ENCODE data around the gene HDGFL3.
A peak's percentile ranks its signal among the peaks of the same experiment; 100 is the strongest.

HDGFL3 gene

GRCh38 chr15:83206526-83207008 lies 1.1 kb downstream of the HDGFL3 start:
- H3K9me3 ChIP-seq (ENCODE audit: severe bottlenecking), result no peaks in the 10 kb centered on the region
- DNase-seq (ENCODE audit: low spot score), result no peak
- no peaks in the 10 kb centered on the region for H3K27me3 ChIP-seq (ENCODE audit: insufficient read depth, poor library complexity, severe bottlenecking)
- peak overlapping the region; percentile 99 for H3K4me3 ChIP-seq (ENCODE audit: severe bottlenecking)
- ATAC-seq (ENCODE audit: low read depth), result peak; percentile 18
- H3K36me3 ChIP-seq (ENCODE audit: low read depth), result peaks cover 11% of the 10 kb centered on the region
- no peak for TF ChIP-seq CTCF (IDR thresholded peaks at IDR 0.05; ENCODE audit: poor library complexity, severe bottlenecking)
- H3K4me1 ChIP-seq (ENCODE audit: insufficient read depth, poor library complexity, severe bottlenecking), result peaks cover 39% of the 10 kb centered on the region
- H3K27ac ChIP-seq (ENCODE audit: poor library complexity, severe bottlenecking), result peak overlapping the region; percentile 62

DNA sequence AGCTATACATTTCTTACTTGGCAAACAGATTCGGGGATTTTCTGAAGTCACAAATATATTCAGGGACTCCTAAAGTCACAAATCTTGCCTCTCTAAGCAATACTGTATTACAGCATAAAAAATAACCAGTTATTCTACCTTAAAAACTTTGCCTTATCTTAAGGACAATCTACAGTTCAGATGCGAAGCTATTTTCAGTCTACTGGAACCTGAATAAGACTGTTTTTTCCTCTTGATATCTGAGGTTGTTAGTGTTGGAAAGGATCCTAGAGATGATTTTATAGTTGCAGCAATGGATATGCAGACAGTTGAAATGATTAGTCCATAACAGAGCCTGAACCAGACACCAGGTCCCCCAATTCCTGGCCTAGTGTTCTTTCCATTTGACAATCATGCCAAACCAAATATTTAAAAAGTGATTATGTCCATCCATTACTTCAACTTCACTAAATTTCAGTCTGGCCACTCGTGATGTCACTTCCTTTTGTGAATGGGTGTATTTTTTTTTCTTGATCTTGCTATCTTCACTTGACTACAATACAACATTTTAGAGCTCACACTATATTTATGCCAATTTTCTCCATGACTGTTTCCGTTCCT lies 1.8 kb downstream of the HDGFL3 start:
- TF ChIP-seq CTCF (IDR thresholded peaks at IDR 0.05; ENCODE audit: poor library complexity, severe bottlenecking), result no peak
- H3K27ac ChIP-seq (ENCODE audit: poor library complexity, severe bottlenecking), result peak overlapping the region; percentile 62
- ATAC-seq (ENCODE audit: low read depth) (no peak), DNase-seq (ENCODE audit: low spot score) (no peak)
- H3K4me1 ChIP-seq (ENCODE audit: insufficient read depth, poor library complexity, severe bottlenecking), result peaks cover 40% of the 10 kb centered on the region
- peak overlapping the region; percentile 99 for H3K4me3 ChIP-seq (ENCODE audit: severe bottlenecking)
- H3K36me3 ChIP-seq (ENCODE audit: low read depth), result peaks cover 11% of the 10 kb centered on the region
- no peaks in the 10 kb centered on the region for H3K27me3 ChIP-seq (ENCODE audit: insufficient read depth, poor library complexity, severe bottlenecking)
- no peaks in the 10 kb centered on the region for H3K9me3 ChIP-seq (ENCODE audit: severe bottlenecking)

GRCh38 chr15:83204697-83205096 lies 2.9 kb downstream of the HDGFL3 start:
- no peak overlapping the region for H3K27ac ChIP-seq (ENCODE audit: poor library complexity, severe bottlenecking)
- no peaks in the 10 kb centered on the region for H3K27me3 ChIP-seq (ENCODE audit: insufficient read depth, poor library complexity, severe bottlenecking)
- peaks cover 11% of the 10 kb centered on the region for H3K36me3 ChIP-seq (ENCODE audit: low read depth)
- H3K4me1 ChIP-seq (ENCODE audit: insufficient read depth, poor library complexity, severe bottlenecking), result peaks cover 40% of the 10 kb centered on the region
- H3K9me3 ChIP-seq (ENCODE audit: severe bottlenecking), result no peaks in the 10 kb centered on the region
- no peak overlapping the region for H3K4me3 ChIP-seq (ENCODE audit: severe bottlenecking)
- no peak for TF ChIP-seq CTCF (IDR thresholded peaks at IDR 0.05; ENCODE audit: poor library complexity, severe bottlenecking)
- DNase-seq (ENCODE audit: low spot score) (no peak), ATAC-seq (ENCODE audit: low read depth) (0 out of 3 replicates have a peak, but pooled peaks have one; percentile 8)

DNA sequence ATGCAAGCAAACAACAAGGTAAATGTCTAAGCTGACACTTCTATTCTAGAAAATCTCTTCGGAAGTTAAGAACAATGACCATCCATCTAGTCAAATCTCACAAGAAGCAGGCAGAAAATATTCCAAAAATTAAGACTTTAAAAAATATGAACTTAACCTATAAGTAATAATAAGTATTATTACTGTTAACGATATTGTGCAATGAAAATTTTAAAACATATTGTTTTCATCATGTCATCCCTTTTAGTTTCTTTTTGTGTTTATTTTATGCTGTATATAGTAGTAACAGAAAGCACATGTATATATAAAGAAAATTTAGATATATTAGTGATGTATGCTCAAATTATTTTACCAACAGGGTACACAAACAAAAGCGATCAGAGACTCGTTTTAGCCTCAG lies 4.1 kb downstream of the HDGFL3 start:
- no peak for TF ChIP-seq CTCF (IDR thresholded peaks at IDR 0.05; ENCODE audit: poor library complexity, severe bottlenecking)
- no peak for DNase-seq (ENCODE audit: low spot score)
- Histone ChIP-seq H3K36me3 (ENCODE audit: low read depth) (peaks cover 11% of the 10 kb centered on the region), H3K27me3 (ENCODE audit: insufficient read depth, poor library complexity, severe bottlenecking) (no peaks in the 10 kb centered on the region), H3K4me3 (ENCODE audit: severe bottlenecking) (no peak overlapping the region), H3K4me1 (ENCODE audit: insufficient read depth, poor library complexity, severe bottlenecking) (peaks cover 40% of the 10 kb centered on the region), H3K27ac (ENCODE audit: poor library complexity, severe bottlenecking) (no peak overlapping the region), H3K9me3 (ENCODE audit: severe bottlenecking) (no peaks in the 10 kb centered on the region)
- no peak for ATAC-seq (ENCODE audit: low read depth)

DNA sequence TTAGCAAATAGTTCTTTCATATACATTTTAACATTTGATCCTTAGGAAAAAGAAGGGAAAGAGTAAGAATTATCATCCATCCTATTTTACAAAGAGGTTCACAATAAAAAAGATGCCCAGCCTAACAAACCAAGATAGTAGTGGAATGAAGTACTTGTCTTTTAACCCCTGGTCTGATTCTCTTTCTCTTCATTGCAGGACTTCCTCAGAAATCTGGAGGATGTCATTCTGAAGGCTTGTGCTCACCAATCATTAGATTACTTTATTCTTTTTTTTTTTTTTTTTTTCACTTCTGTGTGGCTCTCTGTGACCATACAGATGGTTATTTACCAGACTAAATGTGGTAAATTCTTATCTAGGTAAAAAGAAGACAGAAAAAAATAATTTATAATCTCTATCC lies 7.0 kb downstream of the HDGFL3 start:
- ATAC-seq (ENCODE audit: low read depth), result no peak
- no peak for DNase-seq (ENCODE audit: low spot score)
- Histone ChIP-seq H3K27ac (ENCODE audit: poor library complexity, severe bottlenecking) (no peak overlapping the region), H3K4me3 (ENCODE audit: severe bottlenecking) (no peak overlapping the region), H3K36me3 (ENCODE audit: low read depth) (peaks cover 11% of the 10 kb centered on the region), H3K27me3 (ENCODE audit: insufficient read depth, poor library complexity, severe bottlenecking) (no peaks in the 10 kb centered on the region), H3K4me1 (ENCODE audit: insufficient read depth, poor library complexity, severe bottlenecking) (peaks cover 53% of the 10 kb centered on the region), H3K9me3 (ENCODE audit: severe bottlenecking) (no peaks in the 10 kb centered on the region)
- TF ChIP-seq CTCF (IDR thresholded peaks at IDR 0.05; ENCODE audit: poor library complexity, severe bottlenecking), result no peak

Measured in RWPE2 (cell line).